Brain pericyte (primary cell): ENCODE measurements around the gene ATP4B.
"Not testable (repeated sequence)": the region's sequence is repeated elsewhere in the genome, so short reads cannot be mapped to it uniquely, and the experiment has no call there.

Source experiments
- DNase-seq: peaks from one replicate; pipeline ENCODE4 v3.0.0-alpha.2; 2012; ENCODE audit warnings: low read depth, low spot score

The ATP4B gene

DNA sequence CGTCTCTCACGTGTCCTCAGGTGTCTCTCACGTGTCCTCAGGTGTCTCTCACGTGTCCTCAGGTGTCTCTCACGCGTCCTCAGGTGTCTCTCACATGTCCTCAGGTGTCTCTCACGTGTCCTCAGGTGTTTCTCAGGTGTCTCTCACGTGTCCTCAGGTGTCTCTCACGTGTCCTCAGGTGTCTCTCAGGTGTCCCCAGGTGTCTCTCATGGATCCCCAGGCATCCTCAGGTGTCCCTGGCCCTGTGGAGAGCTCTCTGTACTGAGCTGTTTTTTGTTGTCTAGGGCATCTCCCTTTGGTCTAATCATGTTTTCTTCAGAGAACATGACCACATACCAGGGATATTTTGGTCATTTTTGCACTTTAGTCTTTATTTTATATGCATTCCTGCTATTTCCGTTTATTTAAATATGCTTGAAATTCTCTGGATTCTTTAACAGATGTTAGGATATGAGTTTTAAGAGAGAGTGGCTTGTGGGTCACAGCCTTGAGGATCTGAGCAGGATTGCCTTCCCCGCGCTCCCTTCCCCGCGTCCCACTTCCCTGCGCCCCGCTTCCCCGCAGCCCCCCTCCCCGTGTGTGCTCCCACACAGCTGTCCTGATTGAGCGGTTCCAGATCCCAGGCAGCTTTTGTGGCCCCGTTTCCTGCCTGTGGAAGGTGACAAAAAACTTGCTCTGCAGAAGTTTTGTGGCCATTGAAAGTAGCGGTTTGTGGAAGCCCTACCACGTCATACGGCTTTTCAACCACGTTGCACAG, 31.9 kb downstream of the ATP4B start:
- DNase-seq = no peak

DNA sequence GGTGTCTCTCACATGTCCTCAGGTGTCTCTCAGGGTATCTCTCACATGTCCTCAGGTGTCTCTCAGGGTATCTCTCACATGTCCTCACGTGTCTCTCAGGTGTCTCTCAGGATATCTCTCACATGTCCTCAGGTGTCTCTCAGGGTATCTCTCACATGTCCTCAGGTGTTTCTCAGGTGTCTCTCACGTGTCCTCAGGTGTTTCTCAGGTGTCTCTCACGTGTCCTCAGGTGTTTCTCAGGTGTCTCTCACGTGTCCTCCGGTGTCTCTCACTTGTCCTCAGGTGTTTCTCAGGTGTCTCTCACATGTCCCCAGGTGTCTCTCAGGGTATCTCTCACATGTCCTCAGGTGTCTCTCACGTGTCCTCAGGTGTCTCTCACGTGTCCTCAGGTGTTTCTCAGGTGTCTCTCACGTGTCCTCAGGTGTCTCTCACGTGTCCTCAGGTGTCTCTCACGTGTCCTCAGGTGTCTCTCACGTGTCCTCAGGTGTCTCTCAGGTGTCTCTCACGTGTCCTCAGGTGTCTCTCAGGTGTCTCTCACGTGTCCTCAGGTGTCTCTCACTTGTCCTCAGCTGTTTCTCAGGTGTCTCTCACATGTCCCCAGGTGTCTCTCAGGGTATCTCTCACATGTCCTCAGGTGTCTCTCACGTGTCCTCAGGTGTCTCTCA, 33.2 kb downstream of the ATP4B start:
- not testable (repeated sequence) for DNase-seq

DNA sequence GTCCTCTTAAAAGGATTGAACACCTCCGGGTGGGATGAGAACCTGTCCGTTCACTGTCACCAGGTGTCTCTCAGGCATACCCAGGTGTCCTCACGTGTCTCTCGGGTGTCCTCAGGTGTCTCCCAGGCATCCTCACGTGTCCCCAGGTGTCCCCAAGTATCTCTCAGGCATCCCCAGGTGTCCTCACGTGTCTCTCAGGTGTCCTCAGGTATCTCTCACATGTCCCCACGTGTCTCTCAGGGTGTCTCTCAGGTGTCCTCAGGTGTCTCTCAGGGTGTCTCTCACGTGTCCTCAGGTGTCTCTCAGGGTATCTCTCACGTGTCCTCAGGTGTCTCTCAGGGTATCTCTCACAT, 33.8 kb downstream of the ATP4B start:
- DNase-seq = no peak

DNA sequence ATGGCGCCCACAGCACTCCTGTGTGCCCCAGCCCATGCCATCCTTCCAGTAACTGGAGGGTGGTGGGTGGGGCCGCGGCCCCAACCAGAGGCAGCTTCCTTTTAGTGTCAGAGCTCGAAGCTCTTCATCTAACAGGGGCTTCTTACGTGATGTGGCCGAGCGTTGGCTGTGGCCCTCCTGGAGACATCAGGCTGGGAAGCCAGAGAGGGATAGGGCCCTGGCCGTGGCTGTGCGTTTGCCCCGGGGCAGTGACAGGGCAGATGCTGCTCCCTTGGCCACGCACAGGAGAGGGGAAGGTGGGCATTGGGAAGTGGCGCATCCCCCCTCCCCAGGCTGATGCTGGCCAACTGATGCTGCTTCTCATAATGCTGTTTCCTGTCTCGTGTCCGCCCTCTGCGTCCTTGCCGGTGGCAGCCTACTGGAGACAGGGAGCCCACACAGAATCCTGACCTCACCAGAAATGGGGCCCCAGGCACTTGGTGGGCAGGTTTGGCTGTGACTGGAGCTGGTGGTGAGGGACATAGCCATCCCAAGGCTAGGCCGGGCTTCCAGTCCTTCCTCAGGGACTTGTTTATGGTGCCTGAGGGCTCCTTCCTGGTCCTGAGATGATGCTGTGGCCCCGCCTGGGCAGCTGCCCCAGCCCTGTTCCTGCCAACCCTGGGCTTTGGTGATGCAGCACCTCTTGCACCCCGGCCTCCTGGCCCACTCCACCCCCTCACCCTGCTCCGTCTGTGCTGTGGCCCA, 34.3 kb downstream of the ATP4B start:
- DNase-seq = no peak

DNA sequence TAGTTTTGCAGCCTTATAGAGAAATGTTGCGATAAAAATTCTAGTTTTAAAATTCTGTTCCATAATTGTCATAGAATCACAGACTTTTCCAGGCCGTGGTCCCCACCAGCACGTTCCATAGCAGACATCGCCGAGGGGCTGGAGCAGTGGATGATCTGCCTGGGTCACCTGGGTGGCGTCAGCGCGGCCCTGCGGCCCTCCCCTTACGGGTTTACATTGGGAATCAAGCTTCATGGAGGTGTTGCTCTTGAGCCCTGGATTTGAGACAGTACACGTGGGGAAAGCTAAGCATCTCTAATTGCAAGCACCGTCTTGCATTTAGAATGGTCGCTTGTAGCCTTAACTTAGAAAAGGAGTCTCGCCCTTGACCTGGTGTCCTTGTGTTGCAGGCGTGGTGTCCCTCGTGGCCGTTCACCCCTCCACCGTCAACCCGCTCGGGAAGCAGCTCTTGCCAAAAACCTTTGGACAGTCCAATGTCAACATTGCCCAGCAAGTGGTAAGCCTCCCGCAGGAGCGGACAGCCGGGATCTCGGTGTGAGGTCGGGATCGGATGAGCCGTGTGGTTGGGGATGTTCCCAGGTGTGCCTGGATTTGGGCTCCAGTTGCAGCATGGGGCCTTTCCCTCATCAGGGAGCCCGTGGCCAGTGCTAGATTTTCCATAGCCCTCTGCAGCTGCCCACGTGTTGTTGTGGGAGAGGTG, 35.1 kb downstream of the ATP4B start:
- DNase-seq = no peak

DNA sequence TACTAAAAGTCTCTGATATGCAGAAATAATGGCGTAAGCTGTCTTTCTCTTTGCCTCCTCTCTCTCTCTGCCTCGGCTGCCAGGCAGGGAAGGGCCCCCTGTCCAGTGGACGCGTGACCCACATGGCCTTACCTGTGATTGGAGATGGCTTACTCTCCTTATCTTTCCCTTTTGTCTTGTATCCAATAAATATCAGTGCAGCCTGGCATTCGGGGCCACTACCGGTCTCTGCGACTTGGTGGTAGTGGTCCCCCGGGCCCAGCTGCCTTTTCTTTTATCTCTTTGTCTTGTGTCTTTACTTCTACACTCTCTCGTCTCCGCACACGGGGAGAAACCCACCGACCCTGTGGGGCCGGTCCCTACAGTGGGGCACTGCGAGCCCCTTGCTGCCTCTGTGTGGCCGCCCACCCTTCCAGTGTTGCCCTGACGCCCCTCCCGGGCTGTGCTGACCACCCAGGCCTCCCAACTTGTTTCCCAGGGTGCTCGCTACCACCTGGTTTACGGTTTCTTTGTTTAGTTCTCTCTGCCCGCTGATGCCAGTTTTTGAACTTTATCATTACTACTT, 35.9 kb downstream of the ATP4B start:
- not testable (repeated sequence) for DNase-seq

DNA sequence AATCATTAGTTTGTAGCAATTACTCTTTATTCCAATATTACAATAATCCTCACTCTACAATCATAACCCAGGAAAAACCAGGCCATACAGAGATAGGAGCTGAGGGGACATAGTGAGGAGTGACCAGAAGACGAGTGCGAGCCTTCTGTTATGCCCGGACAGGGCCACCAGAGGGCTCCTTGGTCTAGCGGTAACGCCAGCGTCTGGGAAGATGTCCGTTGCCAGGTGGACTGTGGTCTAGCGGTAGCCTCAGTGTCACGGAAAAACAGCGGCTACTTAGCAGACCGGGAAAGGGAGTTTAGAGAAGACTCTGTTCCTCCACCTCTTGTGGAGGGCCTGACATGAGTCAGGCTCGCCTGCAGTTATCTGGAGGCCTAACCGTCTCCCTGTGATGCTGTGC, 36.5 kb downstream of the ATP4B start:
- DNase-seq = not testable (repeated sequence)

DNA sequence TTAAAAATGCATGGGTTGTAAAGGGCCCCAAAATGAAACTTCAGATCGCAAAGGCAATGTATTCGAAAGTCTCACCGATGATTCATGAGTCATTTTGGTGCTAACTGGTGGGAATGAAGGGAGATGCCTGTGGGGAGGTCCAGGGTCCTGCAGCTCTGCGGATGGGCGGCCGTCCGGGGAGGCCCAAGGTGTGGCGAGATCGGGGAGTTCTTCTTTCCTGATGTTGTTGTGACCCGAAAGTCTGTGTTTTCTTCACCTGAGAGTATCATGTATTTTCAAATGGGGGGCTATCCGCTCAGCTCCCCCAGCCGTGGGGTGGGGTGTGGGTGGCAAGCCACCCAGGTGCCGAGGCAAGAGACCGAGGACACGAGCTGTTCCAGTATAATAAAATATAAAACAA, 37.0 kb downstream of the ATP4B start:
- no peak for DNase-seq

DNA sequence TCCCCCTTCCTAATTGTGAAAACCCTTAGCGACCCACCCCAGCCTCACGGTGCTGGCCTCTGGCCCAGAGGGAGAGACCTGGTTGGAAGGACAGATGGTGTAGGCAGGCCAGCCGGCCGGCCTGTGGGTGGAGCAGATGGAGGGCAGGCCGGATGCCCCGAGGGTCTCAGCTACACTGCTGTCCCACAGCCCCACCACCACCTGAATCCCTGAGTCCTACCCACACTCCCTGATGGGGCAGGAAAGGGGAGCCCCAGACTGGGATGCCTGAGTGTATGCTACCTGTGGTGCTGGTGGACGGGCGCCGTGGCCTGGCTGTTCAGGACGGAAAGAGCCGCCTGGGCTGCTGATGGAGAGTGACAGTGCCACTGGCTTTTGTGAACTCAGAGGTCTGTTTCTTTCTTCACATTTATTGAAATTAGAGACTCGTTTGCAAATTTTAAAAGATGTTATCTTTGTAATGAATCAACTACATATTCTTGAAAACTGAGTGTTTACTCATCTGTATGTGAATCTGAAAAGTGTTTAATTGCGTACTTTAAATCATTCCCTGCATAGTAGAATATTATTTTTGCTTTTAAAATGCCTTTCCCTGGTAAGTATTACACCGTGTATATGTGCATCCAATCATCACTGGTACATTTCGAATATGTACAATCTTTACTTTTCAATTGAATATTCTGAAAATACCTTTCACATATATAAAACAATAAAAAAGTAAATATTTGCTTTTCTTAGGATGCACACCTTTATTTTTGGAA, 37.8 kb downstream of the ATP4B start:
- no peak for DNase-seq

DNA sequence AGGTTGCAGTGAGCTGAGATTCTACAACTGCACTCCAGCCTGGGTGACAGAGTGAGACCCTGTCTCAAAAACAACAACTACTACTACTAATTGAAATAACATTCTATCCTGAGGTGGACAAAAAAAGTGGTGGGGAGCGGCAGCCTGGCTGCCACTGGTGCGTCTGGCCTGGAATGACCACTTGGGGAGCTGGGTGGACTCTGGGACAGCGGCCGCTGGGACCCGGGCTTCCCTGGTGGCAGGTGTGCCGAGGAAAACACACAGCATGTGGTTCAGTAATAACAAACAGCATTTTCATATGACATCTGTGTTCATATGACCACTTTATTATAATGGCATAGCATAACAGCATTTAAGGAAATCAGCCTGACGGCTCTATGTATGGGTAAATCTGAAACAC, 39.5 kb downstream of the ATP4B start:
- no peak for DNase-seq

DNA sequence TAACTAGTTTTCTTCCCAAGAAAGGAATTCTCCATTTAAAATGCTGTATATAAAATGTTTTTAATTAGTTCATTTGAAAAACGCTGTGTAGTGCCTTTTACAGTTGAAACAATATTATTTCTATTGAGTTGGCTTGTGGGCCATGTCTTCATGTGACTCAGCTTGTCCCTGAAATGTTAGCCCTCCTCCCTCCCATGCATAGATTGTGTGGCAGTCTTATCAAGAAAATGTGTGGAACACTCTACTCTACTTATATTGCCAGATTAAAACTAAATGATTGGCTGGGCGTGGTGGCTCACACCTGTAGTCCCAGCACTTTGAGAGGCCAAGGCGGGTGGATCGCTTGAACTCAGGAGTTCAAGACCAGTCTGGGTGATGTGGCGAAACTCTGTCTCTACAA, 40.0 kb downstream of the ATP4B start:
- no peak for DNase-seq

DNA sequence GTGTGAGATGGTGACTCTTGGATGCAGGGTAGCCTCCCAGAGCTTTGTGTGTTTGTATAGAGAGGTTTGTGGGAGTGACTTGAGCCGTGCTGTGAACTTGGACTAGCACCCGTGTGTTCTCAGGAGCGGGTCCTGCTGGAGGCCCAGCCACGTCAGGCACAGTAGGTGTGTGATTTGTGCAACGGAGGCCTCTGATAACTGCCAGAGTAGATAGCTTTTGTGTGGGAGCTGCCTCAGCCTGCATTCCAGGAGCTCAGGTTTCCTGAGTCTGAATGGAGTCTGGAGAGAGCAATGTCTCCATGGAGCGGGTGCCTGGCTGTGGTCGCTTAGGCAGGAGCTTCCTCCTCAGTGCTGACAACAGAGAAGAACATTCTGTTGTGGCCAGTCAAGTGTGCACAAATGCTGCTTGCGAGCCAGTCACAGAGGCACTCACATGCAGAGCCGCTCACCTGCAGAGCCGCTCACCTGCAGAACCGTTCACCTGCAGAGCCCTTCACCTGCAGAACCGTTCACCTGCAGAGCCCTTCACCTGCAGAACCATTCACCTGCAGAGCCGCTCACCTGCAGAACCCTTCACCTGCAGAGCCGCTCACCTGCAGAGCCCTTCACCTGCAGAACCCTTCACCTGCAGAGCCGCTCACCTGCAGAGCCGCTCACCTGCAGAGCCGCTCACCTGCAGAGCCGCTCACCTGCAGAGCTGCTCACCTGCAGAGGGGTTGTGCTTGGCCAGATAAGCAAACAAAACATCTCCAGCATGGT, 40.8 kb downstream of the ATP4B start:
- DNase-seq = no peak

DNA sequence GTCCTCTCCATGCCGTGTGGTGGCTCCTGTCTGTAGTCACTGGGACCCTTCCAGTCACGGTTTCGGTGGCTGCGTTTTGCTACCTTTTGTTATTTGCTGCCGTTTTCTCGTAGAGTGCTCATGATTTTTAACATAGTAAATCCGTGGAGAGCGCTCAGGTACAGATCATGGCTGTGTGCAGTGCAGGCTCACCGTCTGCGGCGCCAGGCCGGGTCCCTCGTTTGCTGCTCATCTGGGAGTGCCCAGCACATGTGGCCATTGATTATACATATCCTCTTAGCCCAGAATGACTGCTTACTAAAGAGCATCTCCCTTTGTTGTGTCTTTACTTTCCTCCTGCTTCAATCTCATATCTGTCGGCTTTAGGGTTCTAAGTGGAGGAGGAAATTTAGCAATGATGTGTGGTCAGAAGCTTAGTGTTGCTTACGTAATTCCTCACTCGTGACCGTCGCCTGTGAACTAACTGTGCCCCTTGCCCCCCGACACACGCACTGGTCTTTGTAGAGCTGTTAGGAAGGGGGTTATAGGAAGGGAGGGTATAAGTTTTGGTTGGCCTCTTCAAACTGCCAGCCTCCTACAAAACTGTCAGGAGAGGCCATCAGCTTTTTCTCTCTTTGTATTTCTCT, 41.6 kb downstream of the ATP4B start:
- no peak for DNase-seq

DNA sequence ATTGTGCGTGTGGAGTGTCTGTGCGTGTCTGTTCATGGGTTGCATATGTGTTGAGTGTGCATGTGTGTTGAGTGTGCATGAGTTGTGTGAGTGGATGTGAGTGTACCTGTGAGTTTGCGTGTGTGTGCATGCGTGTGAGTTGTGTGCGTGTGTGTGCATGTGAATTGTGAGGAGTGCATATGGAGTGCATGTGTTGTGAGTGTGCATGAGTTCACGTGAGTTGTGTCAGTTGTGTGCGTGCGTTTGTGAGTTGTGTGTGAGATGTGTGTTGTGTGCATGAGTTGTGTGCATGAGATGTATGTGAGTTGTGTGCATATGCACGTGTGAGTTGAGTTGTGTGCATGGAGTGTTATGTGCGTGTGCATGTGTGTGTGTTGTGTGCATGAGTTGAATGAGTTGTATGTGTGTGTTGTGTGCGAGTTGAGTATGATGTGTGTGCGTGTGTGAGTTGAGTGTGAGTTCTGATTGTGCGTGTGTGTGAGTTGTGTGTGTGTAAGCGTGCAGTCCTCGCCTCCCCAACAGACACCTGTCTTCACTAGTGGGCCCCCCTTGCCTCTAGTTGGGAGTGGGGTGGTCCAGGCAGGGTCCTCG, 44.1 kb downstream of the ATP4B start:
- no peak for DNase-seq

DNA sequence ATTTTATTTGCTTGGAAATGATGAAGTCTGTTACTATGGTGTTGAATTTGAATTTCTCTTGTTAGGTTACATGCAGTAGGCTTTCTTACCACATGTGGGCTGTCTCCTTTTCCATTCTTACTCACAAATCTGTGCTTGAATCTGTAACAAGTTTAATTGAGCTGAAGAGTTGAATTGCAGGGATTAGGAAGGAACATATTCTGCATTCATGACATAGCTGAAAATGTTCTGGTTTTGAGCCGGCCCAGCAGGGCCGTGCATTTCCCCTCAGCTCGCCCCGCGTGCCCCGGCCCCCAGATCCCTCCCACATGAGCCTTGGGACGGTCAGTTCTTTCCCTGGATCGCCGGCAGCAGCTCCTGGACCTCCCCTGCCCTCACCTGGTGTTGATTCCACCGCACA, 45.4 kb downstream of the ATP4B start:
- DNase-seq = no peak

DNA sequence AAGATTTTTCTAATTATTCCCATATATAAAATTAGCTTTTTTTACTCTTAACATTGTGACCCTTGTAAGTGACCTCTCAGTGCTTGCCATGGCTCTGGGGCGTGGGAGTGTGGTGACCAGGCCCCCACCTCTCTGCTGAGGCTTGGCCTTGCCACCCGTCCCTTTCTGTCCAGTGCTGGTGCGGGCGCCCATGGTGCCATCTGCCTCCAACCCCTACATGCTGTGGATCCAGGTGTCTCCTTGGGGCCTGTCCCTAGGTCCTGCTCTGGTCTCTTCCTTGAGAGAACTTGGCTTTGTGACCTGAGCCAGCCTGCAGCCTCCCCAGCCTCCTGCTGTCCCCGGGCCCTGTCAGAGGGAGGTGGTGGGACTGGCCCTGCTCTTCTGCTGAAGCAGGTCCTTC, 46.0 kb downstream of the ATP4B start:
- DNase-seq = no peak

DNA sequence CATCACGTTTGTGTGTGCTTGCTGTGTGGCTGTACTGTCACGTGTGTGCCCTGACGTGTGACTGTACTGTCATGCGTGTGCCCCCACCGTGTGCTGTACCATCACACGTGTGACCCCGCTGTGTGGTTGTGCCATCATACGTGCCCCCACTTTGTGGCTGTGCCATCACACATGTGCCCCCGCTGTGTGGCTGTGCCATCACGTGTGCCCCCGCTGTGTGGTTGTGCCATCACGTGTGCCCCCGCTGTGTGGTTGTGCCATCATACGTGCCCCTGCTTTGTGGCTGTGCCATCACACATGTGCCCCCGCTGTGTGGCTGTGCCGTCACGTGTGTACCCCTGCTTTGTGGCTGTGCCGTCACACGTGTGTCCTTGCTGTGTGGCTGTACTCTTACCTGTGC, 47.7 kb downstream of the ATP4B start:
- no peak for DNase-seq

DNA sequence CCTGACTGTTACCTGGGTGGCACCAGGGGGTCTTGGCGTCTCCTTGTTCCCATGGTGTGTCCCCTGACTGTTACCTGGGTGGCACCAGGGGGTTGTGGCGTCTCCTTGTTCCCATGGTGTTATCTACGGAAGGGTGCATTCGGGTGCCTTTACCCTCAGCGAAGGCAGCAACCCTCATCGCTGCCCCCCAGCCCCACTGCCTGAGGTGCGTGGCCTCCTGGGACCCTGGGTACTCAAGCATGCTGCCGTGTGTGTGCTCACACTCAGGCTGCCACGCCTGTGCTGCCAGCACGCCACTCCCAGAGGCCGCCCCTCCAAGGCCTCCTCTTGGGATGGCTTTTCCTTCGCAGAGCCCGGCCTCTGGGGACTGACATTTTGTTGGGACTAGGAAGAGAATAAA, 48.4 kb downstream of the ATP4B start:
- DNase-seq = no peak

DNA sequence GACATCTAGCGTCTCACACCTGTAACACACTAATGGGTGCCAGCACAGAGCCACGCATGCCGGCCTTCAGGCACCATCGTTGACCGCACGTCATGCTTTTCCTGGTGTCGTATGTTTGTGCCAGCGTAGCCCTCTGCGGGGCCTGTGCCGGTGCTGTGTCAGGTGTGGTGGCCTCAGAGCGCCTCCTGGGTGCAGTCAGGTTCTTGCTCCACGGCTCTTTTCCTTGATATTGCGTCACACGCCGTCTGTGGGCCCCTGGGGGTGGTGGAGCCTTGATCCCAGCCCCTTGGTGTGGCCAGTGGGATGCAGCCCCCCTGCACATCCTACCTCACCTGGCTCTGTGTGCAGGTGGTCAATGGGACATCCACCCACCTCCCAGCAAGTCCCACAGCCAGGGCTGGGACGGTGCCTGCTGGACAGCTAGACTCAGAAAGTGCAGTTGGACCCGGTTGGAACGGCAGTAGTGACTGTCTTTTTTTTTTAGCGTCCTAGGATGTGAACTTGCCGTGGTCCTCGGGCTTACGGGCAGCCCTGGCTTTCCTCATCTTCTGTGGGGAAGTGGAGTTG, 48.9 kb downstream of the ATP4B start:
- no peak for DNase-seq
